ENCODE measurements around the gene RERE.
"Not testable (repeated sequence)": the region's sequence is repeated elsewhere in the genome, so short reads cannot be mapped to it uniquely, and the experiment has no call there.

The RERE gene

GRCh38 chr1:8602471-8603219, 214.8 kb downstream of the RERE start:
- DNase-seq (ENCODE audit: low read depth), result no peak

- DNase-seq (ENCODE audit: low read depth), result no peak
These were observed 217.1 kb downstream of the RERE start for GRCh38 chr1:8600336-8600735.

DNA sequence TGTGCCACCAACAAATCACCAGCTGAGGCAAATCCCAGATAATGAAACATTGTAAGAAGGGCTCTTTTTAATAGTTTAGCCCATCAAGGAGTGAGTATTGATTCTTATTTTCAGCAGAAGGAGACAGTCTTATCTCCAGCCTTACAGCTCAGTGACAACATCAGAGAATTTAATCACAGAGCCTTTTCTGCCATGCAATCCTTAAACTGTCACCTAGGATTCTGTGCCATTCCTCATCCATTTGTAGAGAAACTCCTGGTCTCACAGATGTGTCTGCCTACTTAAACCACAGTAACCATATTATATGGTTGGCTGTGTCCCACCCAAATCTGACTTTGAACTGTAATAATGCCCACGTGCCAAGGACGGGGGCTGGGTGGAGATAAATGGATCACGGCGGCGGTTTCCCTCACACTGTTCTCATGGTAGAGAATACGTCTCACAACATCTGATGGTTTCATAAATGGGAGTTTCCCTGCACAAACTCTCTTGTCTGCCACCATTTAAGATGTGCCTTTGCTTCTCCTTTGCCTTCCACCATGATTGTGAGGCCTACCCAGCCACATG, 217.7 kb downstream of the RERE start:
- DNase-seq (ENCODE audit: low read depth), result no peak

- DNase-seq (ENCODE audit: low read depth), result no peak
These were observed 218.7 kb downstream of the RERE start for GRCh38 chr1:8598783-8599182.

- no peak for DNase-seq (ENCODE audit: low read depth)
These were observed 219.2 kb downstream of the RERE start for GRCh38 chr1:8598060-8598724.

GRCh38 chr1:8597455-8597854, 220.0 kb downstream of the RERE start:
- DNase-seq (ENCODE audit: low read depth), result no peak

- no peak for DNase-seq (ENCODE audit: low read depth)
These were observed 221.5 kb downstream of the RERE start for GRCh38 chr1:8595941-8596340.

DNA sequence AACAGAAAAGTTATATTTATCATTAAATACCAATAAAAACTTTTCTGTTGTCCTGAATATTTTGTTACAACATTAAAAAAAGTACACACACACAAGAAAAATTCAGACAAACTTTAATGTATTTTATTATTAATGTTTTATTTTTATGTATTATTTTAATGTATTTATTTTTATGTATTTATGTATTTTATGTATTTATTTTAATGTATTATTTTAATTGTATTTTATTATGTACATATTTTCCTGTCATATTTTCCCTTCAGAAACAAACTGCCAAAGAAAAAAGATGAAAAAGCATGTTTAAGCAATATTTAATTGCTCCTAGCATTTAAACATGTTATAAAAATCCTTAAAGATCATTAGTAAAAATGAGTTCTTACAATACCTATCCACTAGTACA, 222.1 kb downstream of the RERE start:
- DNase-seq (ENCODE audit: low read depth), result no peak

DNA sequence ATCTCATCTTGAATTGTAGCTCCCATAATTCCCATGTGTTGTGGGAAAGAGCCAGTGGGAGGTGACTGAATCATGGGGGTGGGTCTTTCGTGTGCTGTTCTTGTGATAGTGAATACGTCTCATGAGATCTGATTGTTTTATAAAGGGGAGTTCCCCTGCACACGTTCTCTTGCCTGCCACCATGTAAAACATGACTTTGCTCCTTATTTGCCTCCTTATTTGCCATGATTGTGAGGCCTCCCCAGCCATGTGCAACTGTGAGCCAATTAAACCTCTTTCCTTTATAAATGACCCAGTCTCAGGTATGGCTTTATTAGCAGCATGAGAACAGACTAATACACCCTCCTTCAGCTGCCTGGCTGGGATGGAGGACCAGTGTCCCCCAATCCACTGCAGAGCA, 224.1 kb downstream of the RERE start:
- DNase-seq (ENCODE audit: low read depth), result not testable (repeated sequence)

DNA sequence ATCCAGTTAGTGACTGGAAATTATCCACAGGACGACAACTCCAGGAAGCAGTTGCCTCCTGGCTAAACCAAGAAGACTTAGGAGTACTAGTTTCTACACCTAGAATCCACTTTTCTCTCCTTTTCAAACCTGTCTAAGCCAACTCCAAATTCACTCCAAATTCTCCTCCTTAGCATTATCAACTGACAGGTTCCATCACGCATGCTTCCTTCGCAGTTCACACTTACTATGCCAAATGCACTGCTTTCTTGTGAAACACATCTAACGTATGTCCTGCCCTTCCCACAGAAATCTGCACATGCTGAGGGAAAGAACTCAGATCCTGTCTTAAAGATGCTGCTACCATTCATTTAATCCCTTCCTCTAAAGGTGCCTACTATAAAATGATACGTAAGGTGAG, 225.9 kb downstream of the RERE start:
- no peak for DNase-seq (ENCODE audit: low read depth)

DNA sequence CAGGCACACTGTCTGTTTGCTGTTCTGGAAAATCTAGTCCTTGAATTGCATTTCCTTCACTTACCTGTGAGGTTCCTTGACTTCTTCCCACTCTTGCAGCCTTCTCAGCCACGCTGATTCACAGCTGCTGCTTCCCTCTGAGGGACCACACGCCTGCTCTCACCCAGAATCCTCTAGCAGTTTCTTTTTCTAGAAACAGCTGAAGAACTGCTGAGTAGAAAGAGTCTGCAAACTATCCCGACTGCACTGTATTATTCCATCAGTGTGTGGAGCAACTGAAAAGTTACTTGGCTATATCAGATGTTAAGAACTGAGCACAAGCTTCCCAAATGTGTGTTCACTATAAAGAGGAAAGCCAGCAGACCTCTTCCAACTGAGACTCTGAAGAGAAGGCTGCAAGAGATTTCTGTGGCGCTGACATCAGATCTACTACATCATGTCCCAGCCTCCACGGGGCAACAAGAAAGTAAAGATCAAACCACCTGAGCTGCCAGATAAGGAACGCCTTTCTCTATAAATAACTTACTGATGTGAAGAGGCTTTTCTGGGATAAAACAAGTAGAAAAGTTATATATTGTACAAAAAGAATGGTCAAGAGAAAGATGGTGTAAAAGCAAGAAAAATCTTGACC, 226.6 kb downstream of the RERE start:
- DNase-seq (ENCODE audit: low read depth), result no peak

DNA sequence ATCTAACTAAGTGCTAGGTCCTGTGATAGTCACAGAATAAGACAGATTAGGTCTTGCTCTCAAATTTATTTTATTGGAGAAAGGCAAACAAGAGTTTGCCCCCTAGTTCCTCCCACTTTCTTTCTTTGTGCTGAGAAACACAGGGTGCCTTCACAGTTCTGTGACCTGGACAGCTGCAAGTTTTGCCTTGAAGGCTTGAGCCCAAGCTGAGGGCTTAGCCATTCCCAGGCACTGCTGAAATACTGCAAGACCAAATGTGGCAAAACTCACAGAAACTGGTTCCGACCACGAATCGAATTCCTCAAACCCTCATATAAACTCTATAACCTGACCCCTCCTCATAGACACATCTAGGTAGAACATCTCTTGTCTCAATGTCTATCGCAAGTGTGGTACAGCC, 227.9 kb downstream of the RERE start:
- DNase-seq (ENCODE audit: low read depth), result no peak

DNA sequence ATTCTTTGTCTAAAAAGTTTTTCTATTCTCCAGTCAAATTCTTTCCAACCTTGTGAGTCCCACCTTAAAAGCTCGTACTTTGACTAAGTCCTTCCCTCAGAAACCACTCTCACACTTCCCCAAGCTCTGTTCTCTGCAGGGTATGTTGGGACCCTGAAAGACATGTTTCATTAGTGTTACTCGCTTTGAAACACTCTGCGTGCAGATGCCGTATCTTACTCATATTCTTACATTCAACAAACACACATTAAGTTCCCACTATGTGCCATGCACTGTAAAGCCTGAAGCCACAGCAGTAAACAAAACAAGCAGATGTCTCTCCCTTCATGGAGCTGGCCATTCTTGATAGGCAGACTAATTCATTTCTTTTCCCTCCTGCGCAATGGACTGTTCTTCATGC, 229.7 kb downstream of the RERE start:
- DNase-seq (ENCODE audit: low read depth), result no peak

GRCh38 chr1:8586438-8586837, 231.0 kb downstream of the RERE start:
- DNase-seq (ENCODE audit: low read depth), result no peak

DNA sequence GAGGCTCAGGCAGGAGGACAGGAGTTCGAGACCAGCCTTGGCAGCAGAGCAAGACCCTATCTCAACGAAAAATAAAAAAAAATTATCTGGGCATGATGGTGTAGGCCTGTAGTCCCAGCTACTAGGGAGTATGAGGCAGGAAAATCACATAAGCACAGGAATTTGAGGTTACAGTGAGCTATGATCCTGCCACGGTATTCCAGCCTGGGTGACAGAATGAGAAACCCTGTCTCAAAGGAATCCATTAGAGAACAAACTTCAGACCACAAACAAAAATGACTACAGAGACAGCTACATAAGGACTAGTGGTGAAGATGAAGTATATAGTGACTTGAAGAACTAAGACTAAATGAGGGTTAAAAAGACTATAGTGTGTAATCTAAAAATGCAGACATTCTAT, 233.1 kb downstream of the RERE start:
- no peak for DNase-seq (ENCODE audit: low read depth)

DNA sequence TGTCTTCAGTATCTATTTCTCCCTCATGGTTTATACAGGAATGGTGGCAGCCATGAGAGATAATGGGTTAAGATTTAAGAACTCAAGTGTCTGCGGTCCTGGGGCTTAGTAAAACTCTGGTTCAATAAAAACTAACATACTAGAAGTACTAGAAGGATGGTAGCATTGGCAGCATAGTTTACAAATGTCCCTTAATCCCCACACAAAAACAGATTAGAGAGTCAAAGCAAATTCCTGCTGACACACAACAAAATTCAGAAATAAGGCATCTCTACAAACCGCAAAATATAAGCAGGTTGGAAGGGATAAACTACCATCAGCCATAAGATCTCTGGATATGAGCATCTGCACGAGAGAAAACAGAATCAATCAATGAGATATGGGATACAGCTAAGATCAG, 234.4 kb downstream of the RERE start:
- DNase-seq (ENCODE audit: low read depth), result no peak

DNA sequence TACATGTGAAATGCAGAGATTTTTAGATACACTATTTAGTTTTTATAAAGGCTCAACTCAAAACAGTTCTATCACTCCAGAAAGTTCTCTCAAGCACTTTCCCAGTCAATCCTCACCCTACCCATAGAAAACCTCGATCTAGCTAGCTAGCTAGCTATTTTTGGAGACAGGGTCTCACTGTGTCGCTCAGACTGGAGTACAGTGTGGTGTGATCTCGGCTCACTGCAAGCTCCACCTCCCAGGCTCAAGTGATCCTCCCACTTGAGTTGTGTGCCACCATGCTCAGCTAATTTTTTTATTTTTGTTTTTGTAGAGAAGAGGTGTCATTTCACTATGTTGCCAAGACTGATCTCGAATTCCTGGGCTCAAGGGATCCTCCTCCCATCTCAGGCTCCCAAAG, 236.9 kb downstream of the RERE start:
- DNase-seq (ENCODE audit: low read depth), result no peak

- no peak for DNase-seq (ENCODE audit: low read depth)
These were observed 238.5 kb downstream of the RERE start for GRCh38 chr1:8578936-8579335.

GRCh38 chr1:8578132-8578877, 239.1 kb downstream of the RERE start:
- DNase-seq (ENCODE audit: low read depth), result no peak

DNA sequence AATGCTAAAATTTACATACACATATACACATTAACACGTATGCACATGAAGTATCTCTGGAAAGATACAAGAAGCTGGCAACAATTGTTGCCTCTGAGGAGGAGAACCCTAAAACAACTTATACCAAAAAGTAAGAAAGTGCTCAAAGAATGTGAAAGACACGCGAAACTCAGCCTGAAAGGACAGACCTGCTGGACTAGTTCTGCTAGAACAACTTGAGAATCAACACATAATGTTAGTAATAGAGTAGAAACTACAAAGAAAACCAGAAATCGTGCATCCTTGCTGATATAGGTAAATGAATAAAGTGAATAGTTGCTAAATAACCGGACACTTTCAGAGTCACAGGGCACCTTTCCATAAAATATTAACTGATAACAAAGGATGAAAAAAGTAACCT, 242.5 kb downstream of the RERE start:
- no peak for DNase-seq (ENCODE audit: low read depth)

GRCh38 chr1:8572106-8572505, 245.3 kb downstream of the RERE start:
- DNase-seq (ENCODE audit: low read depth), result no peak

DNA sequence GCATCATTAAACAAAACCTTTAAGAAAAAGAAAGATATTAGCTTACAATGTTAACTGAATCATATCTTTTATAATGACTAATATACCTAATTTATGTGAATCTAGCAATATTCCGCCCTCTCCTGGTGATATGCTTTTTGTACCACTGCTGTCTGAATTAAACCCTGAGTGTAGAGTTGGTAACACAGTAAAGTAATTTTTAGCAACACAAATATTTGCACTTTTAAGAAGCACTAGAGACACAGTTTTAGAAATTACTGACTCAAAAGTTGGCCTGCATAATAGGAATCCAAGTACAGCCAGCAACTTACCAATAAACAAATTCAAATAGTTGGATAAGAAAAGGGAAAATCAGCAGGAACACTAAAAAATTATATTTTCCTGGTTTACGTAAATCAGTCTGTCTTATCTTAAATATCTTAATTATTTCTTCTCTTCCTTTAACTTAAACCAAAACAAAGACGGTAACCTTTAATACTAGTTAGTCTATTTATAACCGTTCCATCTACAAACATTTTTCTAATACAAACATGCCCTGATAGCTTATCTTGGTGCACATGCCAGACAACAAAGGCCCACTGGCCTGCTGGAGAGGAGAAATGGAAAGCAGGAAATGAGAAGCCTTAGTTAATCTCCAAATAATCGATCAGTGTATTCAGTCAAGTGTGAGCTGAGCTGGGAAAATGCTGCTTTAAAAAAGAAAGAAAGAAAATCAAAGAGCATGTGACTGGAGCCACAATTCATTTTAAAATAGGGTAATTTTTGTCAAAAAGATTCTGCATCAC, 246.0 kb downstream of the RERE start:
- DNase-seq (ENCODE audit: low read depth), result no peak
